Fibroblast of mammary gland (primary cell): ENCODE results near the gene SRBD1.

Experiments
- DNase-seq: peaks from one replicate; pipeline ENCODE4 v3.0.0-alpha.2; 2010; ENCODE audit warnings: low read depth
- H3K4me3 ChIP-seq: 2 replicates; pipeline ENCODE4 v1.5.1; 2011; ENCODE audit warnings: low read depth, mild to moderate bottlenecking, low read length, moderate library complexity; ENCODE audit not compliant: control insufficient read depth
- TF ChIP-seq, protein P1 (sequence below): conservative IDR thresholded peaks from 2 replicates; pipeline ENCODE4 v1.5.1; 2011; ENCODE audit warnings: low read depth, low read length, inconsistent platforms; ENCODE audit not compliant: control insufficient read depth, insufficient read depth

SRBD1 gene

DNA sequence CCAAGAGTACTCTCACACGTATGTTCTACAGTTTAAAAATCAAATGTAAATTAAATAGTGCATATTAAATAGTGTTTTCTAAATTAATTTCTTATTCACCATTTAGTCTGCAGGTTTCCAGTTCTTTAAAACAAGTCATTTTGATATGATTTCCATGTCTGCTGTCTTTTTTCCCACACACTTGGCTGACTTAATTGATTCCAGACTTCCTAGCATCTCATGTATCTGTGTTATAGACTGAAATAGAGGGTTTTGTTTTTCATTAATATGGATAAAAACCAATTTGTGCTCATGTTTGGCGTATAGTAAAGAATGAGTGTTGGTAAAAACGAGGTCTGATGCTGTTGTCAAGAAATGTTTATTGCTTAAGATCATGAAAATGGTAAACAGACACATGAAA lies 104.3 kb downstream of the SRBD1 start:
- TF ChIP-seq, protein P1, sequence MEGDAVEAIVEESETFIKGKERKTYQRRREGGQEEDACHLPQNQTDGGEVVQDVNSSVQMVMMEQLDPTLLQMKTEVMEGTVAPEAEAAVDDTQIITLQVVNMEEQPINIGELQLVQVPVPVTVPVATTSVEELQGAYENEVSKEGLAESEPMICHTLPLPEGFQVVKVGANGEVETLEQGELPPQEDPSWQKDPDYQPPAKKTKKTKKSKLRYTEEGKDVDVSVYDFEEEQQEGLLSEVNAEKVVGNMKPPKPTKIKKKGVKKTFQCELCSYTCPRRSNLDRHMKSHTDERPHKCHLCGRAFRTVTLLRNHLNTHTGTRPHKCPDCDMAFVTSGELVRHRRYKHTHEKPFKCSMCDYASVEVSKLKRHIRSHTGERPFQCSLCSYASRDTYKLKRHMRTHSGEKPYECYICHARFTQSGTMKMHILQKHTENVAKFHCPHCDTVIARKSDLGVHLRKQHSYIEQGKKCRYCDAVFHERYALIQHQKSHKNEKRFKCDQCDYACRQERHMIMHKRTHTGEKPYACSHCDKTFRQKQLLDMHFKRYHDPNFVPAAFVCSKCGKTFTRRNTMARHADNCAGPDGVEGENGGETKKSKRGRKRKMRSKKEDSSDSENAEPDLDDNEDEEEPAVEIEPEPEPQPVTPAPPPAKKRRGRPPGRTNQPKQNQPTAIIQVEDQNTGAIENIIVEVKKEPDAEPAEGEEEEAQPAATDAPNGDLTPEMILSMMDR = no peak
- no peak overlapping the region for H3K4me3 ChIP-seq
- peak; percentile 4 for DNase-seq

DNA sequence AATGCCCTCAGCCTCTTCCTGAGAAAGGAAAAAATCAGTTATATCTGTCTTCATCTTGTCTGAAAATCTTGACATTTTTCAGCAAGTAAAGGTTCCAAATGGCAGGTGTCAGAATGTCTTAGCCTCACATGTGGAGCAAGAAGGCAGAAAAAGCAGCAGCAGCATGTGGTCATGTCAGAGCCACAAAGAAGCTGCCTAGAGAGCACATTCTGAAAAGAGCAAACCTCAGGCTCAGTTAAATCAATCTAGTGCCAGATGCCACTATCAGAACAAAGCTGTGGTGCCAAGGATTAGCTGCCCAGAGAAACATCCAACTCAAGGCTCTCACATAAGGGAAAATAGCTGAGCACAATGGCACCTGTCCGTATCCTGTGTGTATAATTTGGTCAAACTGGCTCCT lies 105.9 kb downstream of the SRBD1 start:
- DNase-seq = no peak
- no peak overlapping the region for H3K4me3 ChIP-seq
- TF ChIP-seq, protein P1 = no peak

DNA sequence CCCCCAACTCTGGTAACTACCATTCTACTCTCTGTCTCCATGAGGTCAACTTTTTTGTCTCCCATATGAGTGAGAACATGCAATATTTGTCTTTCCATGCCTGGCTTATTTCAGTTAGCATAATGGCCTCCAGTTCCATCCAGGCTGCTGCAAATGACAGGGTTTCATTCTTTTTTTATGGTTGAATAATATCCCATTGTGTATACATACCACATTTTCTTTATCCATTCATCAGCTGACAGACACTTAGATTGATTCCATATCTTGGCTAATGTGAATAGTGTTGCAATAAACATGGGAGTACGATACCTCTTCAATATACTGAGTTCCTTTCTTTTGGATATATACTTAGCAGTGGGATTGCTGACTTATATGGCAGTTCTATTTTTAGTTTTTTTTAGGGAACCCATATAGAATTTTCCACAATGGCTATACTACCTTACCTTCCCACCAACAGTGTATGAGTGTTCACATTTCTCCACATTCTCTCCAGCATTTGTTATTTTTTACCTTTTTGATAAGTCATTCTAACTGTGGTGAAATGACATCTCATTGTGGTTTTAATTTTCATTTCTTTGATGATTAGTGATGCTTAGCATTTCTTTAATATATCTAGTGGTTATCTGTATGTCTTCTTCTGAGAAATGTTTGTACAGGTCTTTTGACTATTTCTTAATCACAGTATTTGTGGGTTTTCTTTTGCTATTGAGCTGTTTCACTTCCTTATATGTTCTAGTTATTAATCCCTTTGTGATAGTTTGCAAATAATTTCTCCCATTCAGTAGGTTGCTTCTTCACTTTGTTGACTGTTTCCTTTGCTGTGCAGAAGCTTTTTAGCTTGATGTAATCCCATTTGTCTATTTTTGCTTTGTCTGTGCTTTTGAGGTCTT lies 112.2 kb downstream of the SRBD1 start:
- H3K4me3 ChIP-seq = no peak overlapping the region
- TF ChIP-seq, protein P1 = no peak
- DNase-seq = no peak

- H3K4me3 ChIP-seq = no peak overlapping the region
- peak; percentile 8 for DNase-seq
- TF ChIP-seq, protein P1 = no peak
These were observed 113.7 kb downstream of the SRBD1 start for GRCh38 chr2:45497355-45497754.

DNA sequence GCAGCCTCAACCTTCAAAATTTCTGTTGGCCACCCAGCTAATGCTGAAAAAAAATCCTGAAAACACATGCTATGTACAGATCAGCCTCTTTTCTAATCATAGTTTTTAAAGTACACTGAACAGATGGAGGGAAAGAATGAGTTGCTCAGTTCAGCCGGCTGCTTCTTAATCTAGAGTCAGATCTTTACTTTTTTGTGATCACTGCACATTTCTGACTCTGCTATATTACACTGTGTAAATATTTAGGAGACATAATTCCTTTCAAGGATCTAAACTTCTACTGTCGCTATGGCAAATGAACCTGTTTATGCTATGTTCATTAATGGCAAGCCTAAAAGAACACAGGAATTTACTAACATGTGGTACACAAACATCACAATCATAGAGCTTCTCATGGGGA lies 114.2 kb downstream of the SRBD1 start:
- H3K4me3 ChIP-seq = no peak overlapping the region
- TF ChIP-seq, protein P1 = no peak
- DNase-seq = no peak

GRCh38 chr2:45494978-45495293 lies 116.1 kb downstream of the SRBD1 start:
- TF ChIP-seq, protein P1 = no peak

More at GRCh38 chr2:45494978-45495293, 116.1 kb downstream of the SRBD1 start:
- no peak for DNase-seq
- no peak overlapping the region for H3K4me3 ChIP-seq
